Peyer's patch (tissue), 4 donors: ENCODE results near the gene BRK1. TPM values are rescaled to one million over a fixed set of nuclear protein-coding genes. Genes with fewer than 3 reads are reported as not detected.

Source experiments
- DNase-seq, 3 donors: peaks; one replicate each; pipeline ENCODE4 v3.0.0-alpha.2; 2017 to 2019
- H3K27ac ChIP-seq, 4 donors: fragments of 200-600 bp; sonication (generic); one replicate each; pipeline ENCODE4 v1.5.1; 2016 to 2019
- H3K27me3 ChIP-seq, 2 donors: fragments of 200-600 bp; sonication (generic); one replicate each; pipeline ENCODE4 v1.5.1; 2019
- H3K36me3 ChIP-seq, 3 donors: fragments of 200-600 bp; sonication (generic); one replicate each; pipeline ENCODE4 v1.5.1; 2016 to 2019
- H3K4me1 ChIP-seq, 4 donors: fragments of 200-600 bp; sonication (generic); one replicate each; pipeline ENCODE4 v1.5.1; 2016 to 2019
- H3K4me3 ChIP-seq, 4 donors: fragments of 200-600 bp; sonication (generic); 1 replicate in 3 of 4; 2 replicates in 1 of 4; pipeline ENCODE4 v1.5.1; 2016 to 2019; ENCODE audit warnings: mild to moderate bottlenecking in 1 of 4
- H3K9me3 ChIP-seq, 4 donors: fragments of 200-600 bp; sonication (generic); one replicate each; pipeline ENCODE4 v1.5.1; 2016 to 2019; ENCODE audit warnings: mild to moderate bottlenecking in 1 of 4
- POLR2A ChIP-seq, 2 donors: fragments of 450-650 bp; IDR thresholded peaks; one replicate each; pipeline ENCODE4 v1.5.1; 2017; ENCODE audit warnings: antibody characterized with exemption in 2 of 2, mild to moderate bottlenecking in 2 of 2, moderate library complexity in 2 of 2
- total RNA-seq, 4 donors: library from RNA; depleted of rRNA; stranded (reverse); fragments of >200 nt; gene quantifications; one replicate each; pipeline ENCODE4 v1.1.0, GENCODE V29; 2016
- TF ChIP-seq, protein P1 (sequence below), 6 experiments: fragments of 450-650 bp in 4 of 6; fragments of 200-600 bp in 2 of 6; sonication (generic) in 1 of 6; IDR thresholded peaks; one replicate each; pipeline ENCODE4 v1.5.1; 2017 to 2019; ENCODE audit warnings: antibody characterized with exemption in 6 of 6, mild to moderate bottlenecking in 3 of 6, moderate library complexity in 1 of 6

Gene BRK1
- total RNA-seq, 4 donors from 2014 or later, result 43.7 to 104 (median 60.4) TPM

DNA sequence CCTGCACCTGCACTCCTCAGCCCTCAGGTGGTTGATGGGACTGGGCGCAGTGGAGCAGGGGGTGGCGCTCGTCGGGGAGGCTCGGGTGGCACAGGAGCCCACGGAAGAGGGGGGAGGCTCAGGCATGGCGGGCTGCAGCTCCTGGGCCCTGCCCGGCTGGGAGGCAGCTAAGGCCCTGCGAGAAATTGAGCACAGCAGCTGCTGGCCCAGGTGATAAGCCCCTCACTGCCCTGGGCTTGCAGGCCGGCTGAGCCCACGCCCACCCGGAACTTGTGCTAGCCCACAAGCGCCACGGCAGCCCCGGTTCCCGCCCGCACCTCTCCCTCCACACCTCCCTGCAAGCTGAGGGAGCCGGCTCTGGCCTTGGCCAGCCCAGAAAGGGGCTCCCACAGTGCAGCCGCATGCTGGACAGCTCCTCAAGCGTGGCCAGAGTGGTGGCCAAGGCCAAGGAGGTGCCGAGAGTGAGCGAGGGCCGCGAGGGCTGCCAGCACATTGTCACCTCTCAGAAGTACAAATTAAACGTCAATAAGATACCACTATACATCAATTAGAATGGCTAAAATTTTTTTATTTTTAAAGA lies 21.0 kb downstream of the BRK1 start:
- Histone ChIP-seq H3K9me3 (no peaks in the 10 kb centered on the region), H3K36me3 (no peaks in the 10 kb centered on the region), H3K27me3 (no peaks in the 10 kb centered on the region), H3K4me3 (no peak overlapping the region), H3K4me1 (peaks cover 0 to 4% (median 0%) of the 10 kb centered on the region in 4 donors), H3K27ac (no peak overlapping the region)
- DNase-seq, result no peak
- TF ChIP-seq, protein P1, sequence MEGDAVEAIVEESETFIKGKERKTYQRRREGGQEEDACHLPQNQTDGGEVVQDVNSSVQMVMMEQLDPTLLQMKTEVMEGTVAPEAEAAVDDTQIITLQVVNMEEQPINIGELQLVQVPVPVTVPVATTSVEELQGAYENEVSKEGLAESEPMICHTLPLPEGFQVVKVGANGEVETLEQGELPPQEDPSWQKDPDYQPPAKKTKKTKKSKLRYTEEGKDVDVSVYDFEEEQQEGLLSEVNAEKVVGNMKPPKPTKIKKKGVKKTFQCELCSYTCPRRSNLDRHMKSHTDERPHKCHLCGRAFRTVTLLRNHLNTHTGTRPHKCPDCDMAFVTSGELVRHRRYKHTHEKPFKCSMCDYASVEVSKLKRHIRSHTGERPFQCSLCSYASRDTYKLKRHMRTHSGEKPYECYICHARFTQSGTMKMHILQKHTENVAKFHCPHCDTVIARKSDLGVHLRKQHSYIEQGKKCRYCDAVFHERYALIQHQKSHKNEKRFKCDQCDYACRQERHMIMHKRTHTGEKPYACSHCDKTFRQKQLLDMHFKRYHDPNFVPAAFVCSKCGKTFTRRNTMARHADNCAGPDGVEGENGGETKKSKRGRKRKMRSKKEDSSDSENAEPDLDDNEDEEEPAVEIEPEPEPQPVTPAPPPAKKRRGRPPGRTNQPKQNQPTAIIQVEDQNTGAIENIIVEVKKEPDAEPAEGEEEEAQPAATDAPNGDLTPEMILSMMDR (IDR thresholded peaks at IDR 0.05), result no peak
- TF ChIP-seq POLR2A (IDR thresholded peaks at IDR 0.05), result no peak

DNA sequence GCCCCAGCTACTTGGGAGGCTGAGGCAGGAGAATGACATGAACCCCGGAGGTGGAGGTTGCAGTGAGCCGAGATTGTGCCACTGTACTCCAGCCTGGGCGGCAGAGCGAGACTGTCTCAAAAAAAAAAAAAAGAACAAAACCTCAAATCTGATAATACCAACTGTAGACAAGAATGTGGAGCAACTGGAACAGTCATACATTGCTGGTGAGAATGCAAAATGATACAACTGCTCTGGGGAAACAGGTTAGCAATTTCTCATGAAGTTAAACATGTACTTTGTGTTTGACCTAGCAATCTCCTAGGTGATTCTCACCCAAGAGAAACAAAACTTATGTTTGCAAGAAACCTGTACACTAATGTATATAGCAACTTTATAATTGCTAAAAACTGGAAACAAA lies 21.7 kb downstream of the BRK1 start:
- Histone ChIP-seq H3K9me3 (no peaks in the 10 kb centered on the region), H3K27ac (no peak overlapping the region), H3K27me3 (no peaks in the 10 kb centered on the region), H3K4me1 (peaks cover 0 to 4% (median 0%) of the 10 kb centered on the region in 4 donors), H3K36me3 (no peaks in the 10 kb centered on the region), H3K4me3 (no peak overlapping the region)
- DNase-seq, result no peak
- TF ChIP-seq, protein P1 (IDR thresholded peaks at IDR 0.05), result no peak
- TF ChIP-seq POLR2A (IDR thresholded peaks at IDR 0.05), result no peak

GRCh38 chr3:10140996-10141546 lies 25.6 kb downstream of the BRK1 start:
- H3K36me3 ChIP-seq, result no peaks in the 10 kb centered on the region
- TF ChIP-seq POLR2A (IDR thresholded peaks at IDR 0.05), result no peak
- TF ChIP-seq, protein P1 (IDR thresholded peaks at IDR 0.05), result no peak
- H3K27ac ChIP-seq, result peak overlapping the region in 3 of 4 donors; percentile 86 to 96 (median 87)
- DNase-seq, result no peak
- H3K27me3 ChIP-seq, result no peaks in the 10 kb centered on the region
- peak overlapping the region in 3 of 4 donors; percentile 54 to 91 (median 84) for H3K4me3 ChIP-seq
- peaks cover 0 to 24% (median 8%) of the 10 kb centered on the region in 4 donors for H3K4me1 ChIP-seq
- H3K9me3 ChIP-seq, result no peaks in the 10 kb centered on the region

- Histone ChIP-seq H3K4me1 (peaks cover 0 to 24% (median 8%) of the 10 kb centered on the region in 4 donors), H3K9me3 (no peaks in the 10 kb centered on the region), H3K36me3 (peaks cover 0 to 17% (median 0%) of the 10 kb centered on the region in 3 donors), H3K4me3 (peak overlapping the region; percentile 54 to 91 (median 72)), H3K27ac (peak overlapping the region; percentile 86 to 97 (median 92)), H3K27me3 (no peaks in the 10 kb centered on the region)
- no peak for TF ChIP-seq POLR2A (IDR thresholded peaks at IDR 0.05)
- TF ChIP-seq, protein P1 (IDR thresholded peaks at IDR 0.05), result no peak
- peak in 1 of 3 donors; percentile 51 for DNase-seq
Measured at GRCh38 chr3:10142707-10143560, 27.5 kb downstream of the BRK1 start.

DNA sequence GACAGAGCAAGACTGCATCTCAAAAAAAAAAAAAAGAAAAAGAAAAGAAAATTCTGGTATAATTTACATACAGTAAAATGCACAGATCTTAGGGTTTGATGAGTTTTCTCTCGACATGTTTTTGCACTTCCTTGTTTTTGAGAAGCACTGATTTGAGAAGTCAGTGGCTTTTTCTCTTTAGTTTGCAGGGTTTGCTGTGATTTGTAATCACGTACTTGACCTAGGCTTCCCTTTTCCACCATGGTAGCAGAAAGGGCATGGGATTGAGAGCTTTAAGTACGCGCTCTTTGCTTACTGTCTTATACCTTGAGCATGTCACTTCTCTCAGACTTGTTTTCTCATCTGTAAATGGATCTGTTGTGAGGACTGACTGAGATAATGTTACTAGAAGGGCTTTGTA lies 30.2 kb downstream of the BRK1 start:
- no peak for DNase-seq
- H3K36me3 ChIP-seq, result peaks cover 0 to 41% (median 3%) of the 10 kb centered on the region in 3 donors

More for the DNA sequence above, 30.2 kb downstream of the BRK1 start:
- Histone ChIP-seq H3K9me3 (no peaks in the 10 kb centered on the region), H3K27ac (peak overlapping the region in 1 of 4 donors; percentile 42), H3K4me3 (no peak overlapping the region), H3K27me3 (no peaks in the 10 kb centered on the region), H3K4me1 (peaks cover 0 to 24% (median 8%) of the 10 kb centered on the region in 4 donors)
- no peak for TF ChIP-seq POLR2A (IDR thresholded peaks at IDR 0.05)
- TF ChIP-seq, protein P1 (IDR thresholded peaks at IDR 0.05), result no peak
